Transverse colon (tissue), 4 donors: ENCODE measurements around the gene SHROOM3. TPM values are rescaled to one million over a fixed set of nuclear protein-coding genes. Genes with fewer than 3 reads are reported as not detected.

ENCODE experiments used
- DNase-seq: peaks from one replicate; pipeline ENCODE4 v3.0.0-alpha.2; 2019
- H3K27ac ChIP-seq, 4 donors: fragments of 200-600 bp; sonication (generic); 2 replicates each; pipeline ENCODE4 v1.5.1; 2016 to 2018; ENCODE audit warnings: inconsistent platforms in 4 of 4
- H3K27me3 ChIP-seq: fragments of 200-600 bp; sonication (generic); 2 replicates; pipeline ENCODE4 v1.5.1; 2017; ENCODE audit warnings: inconsistent platforms
- H3K36me3 ChIP-seq, 4 donors: fragments of 200-600 bp; sonication (generic); 2 replicates each; pipeline ENCODE4 v1.5.1; 2017 to 2019; ENCODE audit warnings: inconsistent platforms in 4 of 4
- H3K4me1 ChIP-seq, 4 donors: fragments of 200-600 bp; sonication (generic); 2 replicates each; pipeline ENCODE4 v1.5.1; 2017 to 2020; ENCODE audit warnings: inconsistent platforms in 4 of 4
- H3K4me3 ChIP-seq, 4 donors: fragments of 200-600 bp; sonication (generic); 1 replicate in 1 of 4; 2 replicates in 3 of 4; pipeline versions ENCODE4 v1.5.1 to v1.6.1; 2017 to 2019; ENCODE audit warnings: inconsistent platforms in 4 of 4
- H3K9me3 ChIP-seq, 2 donors: fragments of 200-600 bp; sonication (generic); 2 replicates each; pipeline ENCODE4 v1.5.1; 2017 to 2019; ENCODE audit warnings: inconsistent platforms in 2 of 2
- EP300 ChIP-seq: sonication (generic); formaldehyde crosslinking; IDR thresholded peaks from one replicate; pipeline ENCODE4 v1.6.1; 2017; ENCODE audit warnings: antibody characterized with exemption, low read depth
- POLR2A ChIP-seq: fragments of 450-650 bp; IDR thresholded peaks from one replicate; pipeline ENCODE4 v1.6.1; 2016; ENCODE audit warnings: antibody characterized with exemption, mild to moderate bottlenecking, moderate library complexity
- POLR2AphosphoS5 ChIP-seq, 3 donors: sonication (generic); formaldehyde crosslinking; IDR thresholded peaks; one replicate each; pipeline ENCODE4 v1.6.1; 2016; ENCODE audit warnings: antibody characterized with exemption in 3 of 3
- WGBS, 2 donors: methylation state at CpG; one replicate each; pipeline ENCODE4 v1.1.5; 2018; ENCODE audit warnings: low coverage in 1 of 2; 5-methylcytosine and 5-hydroxymethylcytosine counted together
- in situ Hi-C, 4 donors: fragments of 200-750 bp; cut with MboI; loops; one replicate each; pipeline versions ENCODE4 v1.15.0 to v1.15.1; 2017; ENCODE audit warnings: low sequenced_read_pairs in 3 of 4, low pct_ligation_motif_present in 1 of 4, low pct_unique_long_range_greater_than_20kb in 1 of 4
- intact Hi-C: fragments of 100-400 bp; cut with DNase I; formaldehyde crosslinking; loops from one replicate; pipeline ENCODE4 v1.15.1; 2023; ENCODE audit warnings: low total_unique reads
- total RNA-seq, 4 donors: library from RNA; depleted of rRNA; stranded (reverse); fragments of >200 nt; gene quantifications; one replicate each; pipeline ENCODE4 v1.1.0, GENCODE V29; 2016
- TF ChIP-seq, protein P1 (sequence below), 5 experiments: fragments of 200-600 bp in 3 of 5; fragments of 450-650 bp in 2 of 5; sonication (generic) in 3 of 5; IDR thresholded peaks; 1 replicate in 2 of 5; 2 replicates in 3 of 5; pipeline ENCODE4 v1.5.1; 2016 to 2017; ENCODE audit warnings: antibody characterized with exemption in 5 of 5, inconsistent platforms in 3 of 5, mild to moderate bottlenecking in 2 of 5, moderate library complexity in 1 of 5

Gene SHROOM3
- total RNA-seq, 4 donors from 2014 or later, result 182 to 456 (median 437) TPM

DNA sequence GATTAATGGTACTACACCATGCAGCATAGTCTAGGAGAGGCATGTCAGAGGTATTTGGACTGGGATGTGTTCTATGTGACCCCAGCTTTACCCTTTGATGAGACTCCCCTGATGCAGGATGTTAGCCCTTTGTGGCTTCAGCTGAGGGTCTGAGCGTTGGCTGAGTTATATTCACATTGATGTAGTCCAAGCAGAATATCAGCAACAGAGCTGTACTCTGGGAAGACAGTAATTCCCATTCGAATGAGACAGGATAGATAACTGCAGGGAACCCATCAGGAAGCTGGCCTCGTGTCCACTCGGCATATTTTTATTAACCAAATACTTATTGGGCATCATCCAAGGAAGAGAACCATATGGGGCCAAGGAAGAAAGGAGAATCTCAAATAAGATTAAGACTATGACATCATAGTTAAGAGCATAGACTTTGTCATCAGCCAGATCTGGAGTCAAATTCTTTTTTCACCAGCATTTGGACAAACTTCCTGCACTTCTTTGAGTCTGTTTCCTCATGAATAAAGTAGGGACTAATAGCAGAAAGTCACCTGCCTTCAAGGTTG, 264.8 kb downstream of the SHROOM3 start:
- no peak overlapping the region for H3K4me3 ChIP-seq
- peaks cover 28 to 65% (median 41%) of the 10 kb centered on the region in 4 donors for H3K4me1 ChIP-seq
- 78% methylated on average over 4 of the region's 4 CpGs; no CpG with 5 or more reads in 1 of the 2 donors for WGBS, 2 donors
- intact Hi-C loops, result no loop called here
- no peaks in the 10 kb centered on the region for H3K36me3 ChIP-seq
- in situ Hi-C loops, result no loop called here
- H3K27me3 ChIP-seq, result no peaks in the 10 kb centered on the region
- H3K27ac ChIP-seq, result peak overlapping the region in 1 of 4 donors; percentile 1
- no peak for DNase-seq
- TF ChIP-seq EP300, result no peak
- no peaks in the 10 kb centered on the region for H3K9me3 ChIP-seq

DNA sequence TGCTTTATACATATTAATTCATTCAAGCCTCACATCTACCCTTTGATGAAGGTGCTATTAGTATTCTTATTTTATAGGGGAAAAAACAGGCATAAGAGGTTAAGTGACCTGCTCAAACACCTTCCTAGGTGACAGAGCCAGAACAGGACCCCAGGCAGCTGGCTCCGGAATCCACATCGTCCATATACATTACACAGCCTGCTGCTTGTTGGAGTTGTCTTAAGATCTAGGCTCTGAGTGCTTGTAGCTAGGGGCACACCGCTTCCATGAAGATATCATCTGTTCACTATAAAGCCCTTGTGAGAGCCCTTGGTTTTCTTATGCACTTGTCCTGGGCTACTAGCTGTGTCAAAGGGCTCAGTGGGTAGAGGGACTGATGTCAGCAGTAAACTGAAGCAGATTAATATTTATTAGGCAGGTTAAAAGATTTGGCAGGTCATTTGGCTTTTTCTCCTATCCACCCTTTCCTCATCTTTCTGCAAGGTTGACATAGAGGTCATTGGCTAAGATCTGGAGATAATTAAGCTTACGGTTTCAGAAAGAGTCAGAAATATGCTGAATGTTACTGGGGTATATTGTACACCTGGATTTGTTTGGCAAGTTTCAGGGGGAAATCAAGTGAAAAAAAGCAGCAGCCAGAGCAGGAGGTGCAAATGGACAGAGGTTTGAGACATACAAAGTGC, 267.6 kb downstream of the SHROOM3 start:
- H3K27ac ChIP-seq, result peak overlapping the region; percentile 84 to 88 (median 86)
- in situ Hi-C loops, result no loop called here
- no peaks in the 10 kb centered on the region for H3K36me3 ChIP-seq
- intact Hi-C loops, result no loop called here
- WGBS, 2 donors, result 73 to 100% methylated on average over 1 to 4 of the region's 4 CpGs
- H3K27me3 ChIP-seq, result no peaks in the 10 kb centered on the region
- no peak for DNase-seq
- peaks cover 28 to 72% (median 49%) of the 10 kb centered on the region in 4 donors for H3K4me1 ChIP-seq
- H3K9me3 ChIP-seq, result no peaks in the 10 kb centered on the region
- TF ChIP-seq POLR2AphosphoS5 (IDR thresholded peaks at IDR 0.05) (no peak), EP300 (no peak), POLR2A (no peak)
- TF ChIP-seq, protein P1, sequence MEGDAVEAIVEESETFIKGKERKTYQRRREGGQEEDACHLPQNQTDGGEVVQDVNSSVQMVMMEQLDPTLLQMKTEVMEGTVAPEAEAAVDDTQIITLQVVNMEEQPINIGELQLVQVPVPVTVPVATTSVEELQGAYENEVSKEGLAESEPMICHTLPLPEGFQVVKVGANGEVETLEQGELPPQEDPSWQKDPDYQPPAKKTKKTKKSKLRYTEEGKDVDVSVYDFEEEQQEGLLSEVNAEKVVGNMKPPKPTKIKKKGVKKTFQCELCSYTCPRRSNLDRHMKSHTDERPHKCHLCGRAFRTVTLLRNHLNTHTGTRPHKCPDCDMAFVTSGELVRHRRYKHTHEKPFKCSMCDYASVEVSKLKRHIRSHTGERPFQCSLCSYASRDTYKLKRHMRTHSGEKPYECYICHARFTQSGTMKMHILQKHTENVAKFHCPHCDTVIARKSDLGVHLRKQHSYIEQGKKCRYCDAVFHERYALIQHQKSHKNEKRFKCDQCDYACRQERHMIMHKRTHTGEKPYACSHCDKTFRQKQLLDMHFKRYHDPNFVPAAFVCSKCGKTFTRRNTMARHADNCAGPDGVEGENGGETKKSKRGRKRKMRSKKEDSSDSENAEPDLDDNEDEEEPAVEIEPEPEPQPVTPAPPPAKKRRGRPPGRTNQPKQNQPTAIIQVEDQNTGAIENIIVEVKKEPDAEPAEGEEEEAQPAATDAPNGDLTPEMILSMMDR (IDR thresholded peaks at IDR 0.05), result no peak
- no peak overlapping the region for H3K4me3 ChIP-seq

DNA sequence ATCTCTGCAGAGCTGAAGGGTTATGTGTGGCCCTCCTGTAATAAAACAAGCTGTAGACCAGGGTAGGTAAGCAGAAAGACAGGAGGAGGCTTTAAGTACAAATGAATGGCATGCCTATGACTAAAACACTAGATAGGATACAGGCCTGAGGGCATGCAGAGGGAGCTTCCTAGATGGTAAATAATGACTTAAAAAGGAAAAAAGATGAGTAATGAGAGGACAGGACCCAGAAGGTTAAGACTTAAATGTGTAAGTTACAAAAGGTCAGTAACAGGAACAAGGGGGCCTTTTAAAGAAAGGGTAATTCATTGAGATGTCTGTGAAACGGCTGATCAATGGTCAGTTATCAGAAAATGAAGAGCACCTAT, 268.1 kb downstream of the SHROOM3 start:
- no peak for TF ChIP-seq POLR2AphosphoS5 (IDR thresholded peaks at IDR 0.05)
- TF ChIP-seq EP300, result no peak
- TF ChIP-seq POLR2A, result no peak
- TF ChIP-seq, protein P1 (IDR thresholded peaks at IDR 0.05), result no peak
- no peaks in the 10 kb centered on the region for H3K27me3 ChIP-seq
- intact Hi-C loops, result no loop called here
- peak overlapping the region; percentile 84 to 88 (median 86) for H3K27ac ChIP-seq
- no peaks in the 10 kb centered on the region for H3K9me3 ChIP-seq
- whole genome bisulfite sequencing, 2 donors, result 41 to 67% methylated on average over 1 of the region's 1 CpG
- no peaks in the 10 kb centered on the region for H3K36me3 ChIP-seq
- no peak for DNase-seq
- peaks cover 28 to 72% (median 49%) of the 10 kb centered on the region in 4 donors for H3K4me1 ChIP-seq
- in situ Hi-C loops, result no loop called here
- H3K4me3 ChIP-seq, result no peak overlapping the region

DNA sequence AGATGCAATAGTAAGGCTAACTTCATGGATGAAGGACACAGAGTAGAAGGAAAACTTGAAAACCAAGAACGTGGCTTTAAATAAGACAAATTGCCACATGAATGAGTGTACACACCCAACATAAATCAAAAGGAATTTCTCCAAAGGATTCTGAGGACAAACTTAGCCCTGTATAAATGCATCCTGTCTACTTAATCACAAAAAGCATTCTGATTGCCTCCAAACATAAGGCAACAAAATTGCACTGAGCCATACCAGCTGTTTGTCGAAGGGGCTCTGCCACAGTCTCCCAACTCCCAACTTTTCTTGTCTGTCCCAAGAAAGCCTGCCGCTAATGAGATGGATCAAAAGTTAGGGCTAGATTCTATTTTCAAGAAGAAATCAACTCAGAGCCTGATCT, 268.6 kb downstream of the SHROOM3 start:
- no peaks in the 10 kb centered on the region for H3K36me3 ChIP-seq
- H3K27me3 ChIP-seq, result no peaks in the 10 kb centered on the region
- no peaks in the 10 kb centered on the region for H3K9me3 ChIP-seq
- H3K4me1 ChIP-seq, result peaks cover 28 to 73% (median 49%) of the 10 kb centered on the region in 4 donors
- no peak for DNase-seq
- 58 to 64% methylated on average over 2 to 3 of the region's 3 CpGs for WGBS, 2 donors
- no peak overlapping the region for H3K4me3 ChIP-seq
- in situ Hi-C loops (no loop called here), intact Hi-C loops (no loop called here)
- no peak for TF ChIP-seq EP300
- peak overlapping the region; percentile 84 to 88 (median 86) for H3K27ac ChIP-seq

DNA sequence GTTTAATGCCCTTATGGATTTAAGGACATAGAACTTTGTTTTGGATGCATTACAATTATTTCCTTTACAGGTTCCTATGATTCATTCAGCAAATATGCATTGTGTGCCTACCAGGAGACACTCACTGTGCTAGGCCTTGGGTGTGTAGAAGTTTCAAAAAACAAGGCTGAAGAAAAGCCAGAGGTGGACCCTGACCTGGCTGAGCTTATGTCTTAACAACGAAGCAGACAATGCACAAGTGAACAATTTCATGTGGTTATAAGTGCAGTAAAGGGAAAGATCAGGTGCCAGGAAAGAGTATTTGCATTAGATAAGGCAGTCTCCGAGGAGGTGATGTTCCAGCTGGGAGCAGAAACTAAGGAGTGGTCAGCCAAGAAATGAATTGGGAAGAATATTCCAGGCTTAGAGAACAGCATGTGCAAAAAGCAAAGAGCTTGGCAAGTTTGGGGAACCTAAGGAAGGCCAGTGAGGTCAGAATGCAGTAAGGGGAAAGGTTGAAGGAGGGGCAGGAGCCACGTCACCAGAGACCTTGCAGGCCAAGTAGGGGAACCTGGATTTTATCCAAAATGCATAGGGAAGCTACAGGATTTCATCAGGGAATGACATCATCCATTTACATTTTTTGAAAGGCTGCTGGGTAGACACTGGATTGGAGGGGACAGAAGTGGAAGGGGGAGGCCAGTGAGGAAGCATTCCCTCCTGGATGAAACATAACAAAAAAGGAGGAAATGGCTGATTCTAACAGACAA, 269.3 kb downstream of the SHROOM3 start:
- DNase-seq, result peak; percentile 79
- Histone ChIP-seq H3K9me3 (no peaks in the 10 kb centered on the region), H3K36me3 (no peaks in the 10 kb centered on the region), H3K27me3 (no peaks in the 10 kb centered on the region), H3K4me1 (peaks cover 28 to 79% (median 49%) of the 10 kb centered on the region in 4 donors), H3K4me3 (no peak overlapping the region), H3K27ac (peak overlapping the region; percentile 84 to 88 (median 86))
- intact Hi-C loops, result no loop called here
- in situ Hi-C loops, result no loop called here
- TF ChIP-seq, protein P1 (IDR thresholded peaks at IDR 0.05), result no peak
- peak; percentile 70 for TF ChIP-seq EP300
- peak in 2 of 3 donors; percentile 68 to 83 for TF ChIP-seq POLR2AphosphoS5 (IDR thresholded peaks at IDR 0.05)
- TF ChIP-seq POLR2A, result peak; percentile 35
- 24 to 66% methylated on average over 3 of the region's 3 CpGs for WGBS, 2 donors
